ENCODE measurements around the gene MAML3.

Gene MAML3

DNA sequence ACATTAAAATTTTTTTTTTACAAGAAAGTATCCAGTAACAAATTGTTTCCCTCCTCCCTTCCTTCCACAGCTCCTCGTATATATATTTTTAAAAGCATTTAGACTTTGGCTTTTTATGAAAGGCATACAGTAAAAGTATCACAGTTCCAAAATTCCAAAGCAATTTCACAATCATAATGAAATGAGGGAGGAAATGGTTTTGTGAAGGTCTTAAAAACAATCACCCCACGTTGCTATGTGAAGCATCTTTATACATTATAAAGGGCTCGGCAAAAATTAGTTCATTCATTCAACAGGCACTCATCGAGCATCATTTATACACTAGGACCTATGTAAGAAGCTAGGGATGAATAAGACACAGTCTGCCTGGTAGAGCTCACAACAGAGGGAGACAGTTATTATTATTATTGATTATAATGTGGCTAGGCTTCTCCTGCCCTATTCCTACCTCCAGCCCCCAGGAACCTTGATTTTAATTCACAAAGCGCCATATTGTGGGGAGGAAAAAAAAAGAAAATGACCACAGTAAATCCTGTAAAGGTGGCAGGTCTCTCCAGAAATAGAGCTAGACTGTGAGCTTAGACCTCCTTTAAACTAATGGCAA lies 239.9 kb downstream of the MAML3 start:
- TF ChIP-seq, protein P1, sequence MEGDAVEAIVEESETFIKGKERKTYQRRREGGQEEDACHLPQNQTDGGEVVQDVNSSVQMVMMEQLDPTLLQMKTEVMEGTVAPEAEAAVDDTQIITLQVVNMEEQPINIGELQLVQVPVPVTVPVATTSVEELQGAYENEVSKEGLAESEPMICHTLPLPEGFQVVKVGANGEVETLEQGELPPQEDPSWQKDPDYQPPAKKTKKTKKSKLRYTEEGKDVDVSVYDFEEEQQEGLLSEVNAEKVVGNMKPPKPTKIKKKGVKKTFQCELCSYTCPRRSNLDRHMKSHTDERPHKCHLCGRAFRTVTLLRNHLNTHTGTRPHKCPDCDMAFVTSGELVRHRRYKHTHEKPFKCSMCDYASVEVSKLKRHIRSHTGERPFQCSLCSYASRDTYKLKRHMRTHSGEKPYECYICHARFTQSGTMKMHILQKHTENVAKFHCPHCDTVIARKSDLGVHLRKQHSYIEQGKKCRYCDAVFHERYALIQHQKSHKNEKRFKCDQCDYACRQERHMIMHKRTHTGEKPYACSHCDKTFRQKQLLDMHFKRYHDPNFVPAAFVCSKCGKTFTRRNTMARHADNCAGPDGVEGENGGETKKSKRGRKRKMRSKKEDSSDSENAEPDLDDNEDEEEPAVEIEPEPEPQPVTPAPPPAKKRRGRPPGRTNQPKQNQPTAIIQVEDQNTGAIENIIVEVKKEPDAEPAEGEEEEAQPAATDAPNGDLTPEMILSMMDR (IDR thresholded peaks at IDR 0.05; ENCODE audit: low read length): no peak
- TF ChIP-seq EZH2 (IDR thresholded peaks at IDR 0.05; ENCODE audit: borderline replicate concordance, low read length): no peak
- Histone ChIP-seq H3K4me2 (ENCODE audit: low read length) (no peak overlapping the region), H3K9me3 (ENCODE audit: low read length) (no peaks in the 10 kb centered on the region), H3K27ac (ENCODE audit: low read depth, low read length, poor library complexity, severe bottlenecking) (no peak overlapping the region), H3K9ac (ENCODE audit: low read length) (no peak overlapping the region), H3K4me1 (ENCODE audit: insufficient read depth, low read length, severe bottlenecking) (no peaks in the 10 kb centered on the region), H3K79me2 (ENCODE audit: insufficient read depth, low read length) (no peaks in the 10 kb centered on the region), H3F3A (ENCODE audit: insufficient read depth, low read length) (no peaks in the 10 kb centered on the region), H2AFZ (ENCODE audit: low read length) (no peak overlapping the region), H3K9me2 (ENCODE audit: low read depth, low read length) (no peaks in the 10 kb centered on the region), H3K27me3 (ENCODE audit: insufficient read depth, low read length) (no peaks in the 10 kb centered on the region), H3K36me3 (ENCODE audit: insufficient read depth, low read length) (no peaks in the 10 kb centered on the region), H4K20me1 (ENCODE audit: insufficient read depth, low read length) (no peaks in the 10 kb centered on the region), H3K4me3 (ENCODE audit: low read depth, low read length, poor library complexity, severe bottlenecking) (no peak overlapping the region)

DNA sequence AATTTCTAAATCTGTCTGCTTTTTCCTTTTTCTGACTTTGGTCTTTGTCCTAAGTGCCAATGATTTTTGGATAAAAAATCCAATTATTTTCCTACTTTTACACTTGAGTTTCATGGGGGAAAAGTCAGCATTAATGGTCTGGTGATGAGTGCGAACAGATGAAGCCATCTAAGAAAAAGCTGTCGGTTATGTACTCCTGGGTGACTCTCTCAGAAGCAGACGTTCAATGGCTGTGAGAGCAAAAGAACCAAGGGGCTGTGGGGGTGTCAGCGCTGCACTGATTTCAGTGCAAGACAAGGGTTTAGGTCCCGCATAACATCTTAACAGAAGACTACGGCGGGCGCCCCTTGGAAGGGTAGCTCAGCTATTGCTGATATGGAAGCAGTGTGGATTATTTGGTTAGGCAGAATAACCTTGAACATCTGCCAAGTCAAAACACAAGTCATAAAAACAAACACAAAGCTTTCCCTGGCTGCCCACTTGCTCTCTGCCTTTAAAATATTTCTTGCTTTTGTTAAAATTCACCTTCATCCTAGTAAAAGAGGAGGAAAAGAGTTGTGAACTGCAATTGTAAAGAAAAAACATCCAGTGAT lies 240.5 kb downstream of the MAML3 start:
- TF ChIP-seq EZH2 (IDR thresholded peaks at IDR 0.05; ENCODE audit: borderline replicate concordance, low read length): no peak
- TF ChIP-seq, protein P1 (IDR thresholded peaks at IDR 0.05; ENCODE audit: low read length): no peak
- H3K27ac ChIP-seq (ENCODE audit: low read depth, low read length, poor library complexity, severe bottlenecking): no peak overlapping the region
- no peaks in the 10 kb centered on the region for H3F3A ChIP-seq (ENCODE audit: insufficient read depth, low read length)
- H3K9me2 ChIP-seq (ENCODE audit: low read depth, low read length): no peaks in the 10 kb centered on the region
- H3K79me2 ChIP-seq (ENCODE audit: insufficient read depth, low read length): no peaks in the 10 kb centered on the region
- H3K4me3 ChIP-seq (ENCODE audit: low read depth, low read length, poor library complexity, severe bottlenecking): no peak overlapping the region
- H2AFZ ChIP-seq (ENCODE audit: low read length): no peak overlapping the region
- H3K27me3 ChIP-seq (ENCODE audit: insufficient read depth, low read length): no peaks in the 10 kb centered on the region
- H3K4me2 ChIP-seq (ENCODE audit: low read length): no peak overlapping the region
- no peaks in the 10 kb centered on the region for H3K9me3 ChIP-seq (ENCODE audit: low read length)
- no peaks in the 10 kb centered on the region for H3K4me1 ChIP-seq (ENCODE audit: insufficient read depth, low read length, severe bottlenecking)
- H4K20me1 ChIP-seq (ENCODE audit: insufficient read depth, low read length): no peaks in the 10 kb centered on the region
- no peak overlapping the region for H3K9ac ChIP-seq (ENCODE audit: low read length)
- H3K36me3 ChIP-seq (ENCODE audit: insufficient read depth, low read length): no peaks in the 10 kb centered on the region

DNA sequence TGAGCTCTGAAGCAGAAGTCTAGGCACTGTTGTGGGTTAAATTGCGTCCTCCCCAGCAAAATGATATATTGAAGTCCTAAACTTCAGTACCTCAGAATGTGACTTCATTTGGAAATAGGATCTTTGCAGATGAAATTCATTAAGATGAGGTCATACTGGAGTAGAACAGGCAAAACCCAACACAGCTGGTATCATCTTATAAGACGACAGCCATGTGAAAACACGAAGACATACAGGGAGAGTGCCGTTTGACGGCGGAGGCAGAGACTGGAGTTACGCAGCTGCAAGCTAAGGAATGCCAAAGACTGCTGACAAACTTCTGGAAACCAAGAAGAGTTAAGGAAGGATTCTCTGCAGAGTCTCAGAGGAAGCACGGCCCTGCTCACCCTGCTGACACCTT lies 241.5 kb downstream of the MAML3 start:
- H3K36me3 ChIP-seq (ENCODE audit: insufficient read depth, low read length): no peaks in the 10 kb centered on the region
- no peaks in the 10 kb centered on the region for H3F3A ChIP-seq (ENCODE audit: insufficient read depth, low read length)
- TF ChIP-seq EZH2 (IDR thresholded peaks at IDR 0.05; ENCODE audit: borderline replicate concordance, low read length): no peak
- no peaks in the 10 kb centered on the region for H3K79me2 ChIP-seq (ENCODE audit: insufficient read depth, low read length)
- no peaks in the 10 kb centered on the region for H3K9me2 ChIP-seq (ENCODE audit: low read depth, low read length)
- no peaks in the 10 kb centered on the region for H3K4me1 ChIP-seq (ENCODE audit: insufficient read depth, low read length, severe bottlenecking)
- no peak overlapping the region for H3K4me2 ChIP-seq (ENCODE audit: low read length)
- H2AFZ ChIP-seq (ENCODE audit: low read length): no peak overlapping the region
- no peak overlapping the region for H3K27ac ChIP-seq (ENCODE audit: low read depth, low read length, poor library complexity, severe bottlenecking)
- H3K9ac ChIP-seq (ENCODE audit: low read length): no peak overlapping the region
- no peaks in the 10 kb centered on the region for H3K9me3 ChIP-seq (ENCODE audit: low read length)
- H4K20me1 ChIP-seq (ENCODE audit: insufficient read depth, low read length): no peaks in the 10 kb centered on the region
- no peak overlapping the region for H3K4me3 ChIP-seq (ENCODE audit: low read depth, low read length, poor library complexity, severe bottlenecking)
- H3K27me3 ChIP-seq (ENCODE audit: insufficient read depth, low read length): no peaks in the 10 kb centered on the region

DNA sequence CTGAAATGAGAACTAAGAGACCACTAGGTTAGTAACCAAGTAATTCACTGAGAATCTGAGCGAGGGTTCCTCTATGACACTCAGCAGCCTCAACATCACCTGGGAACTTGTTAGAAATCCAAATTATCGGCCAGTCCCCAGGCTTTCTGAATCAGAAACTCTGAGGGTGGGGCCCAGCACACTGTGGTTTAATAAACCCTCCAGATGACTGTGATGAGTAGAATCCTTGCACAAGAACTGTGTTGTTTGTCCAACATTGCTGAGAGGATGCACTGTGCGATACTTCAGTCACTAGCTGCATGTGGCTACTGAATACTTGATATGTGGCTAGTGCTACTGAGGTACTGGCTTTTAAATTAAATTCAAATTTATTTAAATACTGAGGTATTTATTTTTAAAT lies 243.9 kb downstream of the MAML3 start:
- Histone ChIP-seq H3K9ac (ENCODE audit: low read length) (no peak overlapping the region), H3K4me1 (ENCODE audit: insufficient read depth, low read length, severe bottlenecking) (no peaks in the 10 kb centered on the region), H3F3A (ENCODE audit: insufficient read depth, low read length) (no peaks in the 10 kb centered on the region), H3K36me3 (ENCODE audit: insufficient read depth, low read length) (no peaks in the 10 kb centered on the region), H3K9me3 (ENCODE audit: low read length) (no peaks in the 10 kb centered on the region), H3K9me2 (ENCODE audit: low read depth, low read length) (no peaks in the 10 kb centered on the region), H2AFZ (ENCODE audit: low read length) (no peak overlapping the region), H3K4me3 (ENCODE audit: low read depth, low read length, poor library complexity, severe bottlenecking) (no peak overlapping the region), H3K4me2 (ENCODE audit: low read length) (no peak overlapping the region), H3K79me2 (ENCODE audit: insufficient read depth, low read length) (no peaks in the 10 kb centered on the region), H3K27ac (ENCODE audit: low read depth, low read length, poor library complexity, severe bottlenecking) (no peak overlapping the region), H4K20me1 (ENCODE audit: insufficient read depth, low read length) (no peaks in the 10 kb centered on the region), H3K27me3 (ENCODE audit: insufficient read depth, low read length) (no peaks in the 10 kb centered on the region)
- no peak for TF ChIP-seq EZH2 (IDR thresholded peaks at IDR 0.05; ENCODE audit: borderline replicate concordance, low read length)
